Mesenchymal stem cell (in vitro differentiated cells and primary cell): ENCODE measurements around the gene METRNL.
A peak's percentile ranks its signal among the peaks of the same experiment; 100 is the strongest.

Experiments used
- DNase-seq: peaks from one replicate; pipeline ENCODE4 v3.0.0-alpha.2; 2013
- H2AFZ ChIP-seq: one replicate; pipeline ENCODE4 v1.6.1; 2013; ENCODE audit warnings: low read depth, mild to moderate bottlenecking, control low read depth, inconsistent platforms, low read length, moderate library complexity
- H2AK5ac ChIP-seq: 2 replicates; pipeline ENCODE4 v1.6.1; 2013; ENCODE audit warnings: low read length, moderate library complexity, mild to moderate bottlenecking, inconsistent platforms; ENCODE audit not compliant: severe bottlenecking
- H2BK120ac ChIP-seq: one replicate; pipeline ENCODE4 v1.6.1; 2013; ENCODE audit warnings: low read depth, mild to moderate bottlenecking, inconsistent platforms, low read length, moderate library complexity
- H2BK12ac ChIP-seq, 2 experiments: one replicate each; pipeline ENCODE4 v1.6.1; 2013; ENCODE audit warnings: inconsistent platforms in 2 of 2, low read length in 2 of 2, mild to moderate bottlenecking in 2 of 2, moderate library complexity in 2 of 2, control low read depth in 1 of 2
- H2BK15ac ChIP-seq: one replicate; pipeline ENCODE4 v1.6.1; 2013; ENCODE audit warnings: mild to moderate bottlenecking, low read depth, inconsistent platforms; ENCODE audit not compliant: poor library complexity, severe bottlenecking
- H2BK5ac ChIP-seq: 2 replicates; pipeline ENCODE4 v1.6.1; 2013; ENCODE audit warnings: low read depth, mild to moderate bottlenecking, low read length, control low read depth, inconsistent platforms; ENCODE audit not compliant: poor library complexity, severe bottlenecking
- H3K14ac ChIP-seq, 2 experiments: one replicate each; pipeline ENCODE4 v1.6.1; 2013; ENCODE audit warnings: inconsistent platforms in 2 of 2, low read length in 2 of 2, control low read depth in 1 of 2, mild to moderate bottlenecking in 1 of 2, moderate library complexity in 1 of 2
- H3K18ac ChIP-seq, 2 experiments: one replicate each; pipeline ENCODE4 v1.6.1; 2013; ENCODE audit warnings: inconsistent platforms in 2 of 2, low read length in 2 of 2, control low read depth in 1 of 2, low read depth in 1 of 2, mild to moderate bottlenecking in 1 of 2
- H3K23ac ChIP-seq, 2 experiments: one replicate each; pipeline ENCODE4 v1.6.1; 2013; ENCODE audit warnings: inconsistent platforms in 2 of 2, low read length in 2 of 2, mild to moderate bottlenecking in 2 of 2, moderate library complexity in 2 of 2, control low read depth in 1 of 2
- H3K27ac ChIP-seq: 2 replicates; pipeline ENCODE4 v1.5.1; 2013; ENCODE audit warnings: mild to moderate bottlenecking, moderate library complexity, low read length, control low read depth, inconsistent platforms; ENCODE audit not compliant: poor library complexity, severe bottlenecking
- H3K27me3 ChIP-seq, 2 experiments: 2 replicates each; pipeline versions ENCODE4 v1.6.1 to v1.7.0; 2013; ENCODE audit warnings: low read length in 2 of 2, mild to moderate bottlenecking in 2 of 2, moderate library complexity in 2 of 2, control low read depth in 1 of 2, inconsistent platforms in 1 of 2; ENCODE audit not compliant: control insufficient read depth in 1 of 2, insufficient read depth in 1 of 2
- H3K36me3 ChIP-seq, 2 experiments: 2 replicates each; pipeline versions ENCODE4 v1.6.1 to v1.7.0; 2013; ENCODE audit warnings: low read length in 2 of 2, control low read depth in 1 of 2, inconsistent platforms in 1 of 2, low read depth in 1 of 2, mild to moderate bottlenecking in 1 of 2; ENCODE audit not compliant: insufficient read depth in 2 of 2, control insufficient read depth in 1 of 2
- H3K4ac ChIP-seq, 2 experiments: one replicate each; pipeline ENCODE4 v1.6.1; 2013; ENCODE audit warnings: inconsistent platforms in 2 of 2, low read length in 2 of 2, mild to moderate bottlenecking in 2 of 2, moderate library complexity in 2 of 2, control low read depth in 1 of 2, low read depth in 1 of 2
- H3K4me1 ChIP-seq: 2 replicates; pipeline ENCODE4 v1.6.1; 2013; ENCODE audit warnings: low read depth, low read length, control low read depth; ENCODE audit not compliant: control insufficient read depth, insufficient read depth
- H3K4me2 ChIP-seq: 2 replicates; pipeline ENCODE4 v1.6.1; 2013; ENCODE audit warnings: low read length, mild to moderate bottlenecking, inconsistent platforms; ENCODE audit not compliant: poor library complexity, severe bottlenecking
- H3K4me3 ChIP-seq, 2 experiments: 2 replicates each; pipeline versions ENCODE4 v1.5.1 to v1.7.0; 2013; ENCODE audit warnings: low read length in 2 of 2, mild to moderate bottlenecking in 2 of 2, control low read depth in 1 of 2, low read depth in 1 of 2; ENCODE audit not compliant: insufficient read depth in 1 of 2
- H3K79me1 ChIP-seq: replicated peaks from 2 replicates; pipeline ENCODE4 v1.6.1; 2013; ENCODE audit warnings: mild to moderate bottlenecking, control low read depth, low read length, inconsistent platforms; ENCODE audit not compliant: poor library complexity, severe bottlenecking
- H3K9ac ChIP-seq: 2 replicates; pipeline ENCODE4 v1.7.0; 2013; ENCODE audit warnings: mild to moderate bottlenecking, low read length, moderate library complexity
- H3K9me3 ChIP-seq: 2 replicates; pipeline ENCODE4 v1.7.0; 2013; ENCODE audit warnings: mild to moderate bottlenecking, low read length; ENCODE audit not compliant: control insufficient read depth
- H4K8ac ChIP-seq: one replicate; pipeline ENCODE4 v1.6.1; 2013; ENCODE audit warnings: inconsistent platforms, mild to moderate bottlenecking, low read length, moderate library complexity
- H4K91ac ChIP-seq: one replicate; pipeline ENCODE4 v1.6.1; 2013; ENCODE audit warnings: mild to moderate bottlenecking, low read length, inconsistent platforms
- WGBS: methylation state at CpG from one replicate; pipeline ENCODE4 v1.1.7; 2013; ENCODE audit warnings: mixed read lengths; 5-methylcytosine and 5-hydroxymethylcytosine counted together

The METRNL gene

GRCh38 chr17:83061586-83061985 lies 17.8 kb upstream of the METRNL start:
- Histone ChIP-seq H3K9me3 (no peaks in the 10 kb centered on the region), H2BK120ac (no peak overlapping the region), H3K79me1 (no peaks in the 10 kb centered on the region), H2BK12ac (no peak overlapping the region), H3K4me2 (no peak overlapping the region), H4K8ac (no peak overlapping the region), H4K91ac (no peak overlapping the region), H3K27ac (no peak overlapping the region), H2BK5ac (no peak overlapping the region), H3K36me3 (no peaks in the 10 kb centered on the region), H2AK5ac (no peak overlapping the region), H3K18ac (no peak overlapping the region), H3K4me1 (peaks cover 17% of the 10 kb centered on the region), H3K27me3 (peaks cover 11 to 20% of the 10 kb centered on the region in 2 experiments), H2AFZ (no peak overlapping the region), H3K23ac (no peak overlapping the region), H3K9ac (no peak overlapping the region), H3K4me3 (no peak overlapping the region), H3K4ac (no peak overlapping the region), H3K14ac (no peak overlapping the region), H2BK15ac (no peak overlapping the region)
- DNase-seq = no peak
- WGBS = 94% methylated on average over 8 of the region's 8 CpGs

- Histone ChIP-seq H2AFZ (no peak overlapping the region), H3K9me3 (no peaks in the 10 kb centered on the region), H3K27ac (no peak overlapping the region), H3K14ac (no peak overlapping the region), H2BK5ac (no peak overlapping the region), H2AK5ac (no peak overlapping the region), H3K4me3 (no peak overlapping the region), H3K36me3 (no peaks in the 10 kb centered on the region), H3K4me1 (peaks cover 10% of the 10 kb centered on the region), H2BK15ac (no peak overlapping the region), H3K4ac (no peak overlapping the region), H3K18ac (no peak overlapping the region), H3K23ac (no peak overlapping the region), H4K91ac (no peak overlapping the region), H4K8ac (no peak overlapping the region), H3K4me2 (no peak overlapping the region), H3K9ac (no peak overlapping the region), H3K27me3 (peaks cover 11 to 20% of the 10 kb centered on the region in 2 experiments), H3K79me1 (no peaks in the 10 kb centered on the region), H2BK12ac (no peak overlapping the region), H2BK120ac (no peak overlapping the region)
- 84% methylated on average over 20 of the region's 24 CpGs for WGBS
- no peak for DNase-seq
Measured at GRCh38 chr17:83062011-83062817, 17.2 kb upstream of the METRNL start.

GRCh38 chr17:83062818-83063671 lies 16.4 kb upstream of the METRNL start:
- Histone ChIP-seq H4K91ac (peak overlapping the region; percentile 40), H3K9me3 (no peaks in the 10 kb centered on the region), H3K4me2 (no peak overlapping the region), H2BK120ac (no peak overlapping the region), H3K4me3 (no peak overlapping the region), H2AK5ac (no peak overlapping the region), H3K79me1 (no peaks in the 10 kb centered on the region), H4K8ac (no peak overlapping the region), H3K23ac (no peak overlapping the region), H3K14ac (no peak overlapping the region), H3K4ac (no peak overlapping the region), H3K18ac (no peak overlapping the region), H3K4me1 (peaks cover 7% of the 10 kb centered on the region), H2BK12ac (no peak overlapping the region), H3K36me3 (no peaks in the 10 kb centered on the region), H2BK5ac (no peak overlapping the region), H3K27ac (no peak overlapping the region), H2AFZ (no peak overlapping the region), H2BK15ac (no peak overlapping the region), H3K27me3 (peaks cover 11 to 20% of the 10 kb centered on the region in 2 experiments), H3K9ac (no peak overlapping the region)
- DNase-seq = no peak
- WGBS = 90% methylated on average over 26 of the region's 30 CpGs

GRCh38 chr17:83064021-83064731 lies 15.2 kb upstream of the METRNL start:
- no peaks in the 10 kb centered on the region for H3K79me1 ChIP-seq
- DNase-seq = no peak
- H4K8ac ChIP-seq = no peak overlapping the region
- peaks cover 5% of the 10 kb centered on the region for H3K4me1 ChIP-seq
- no peaks in the 10 kb centered on the region for H3K9me3 ChIP-seq
- H3K18ac ChIP-seq = no peak overlapping the region
- 83% methylated on average over 14 of the region's 18 CpGs for WGBS
- H3K14ac ChIP-seq = no peak overlapping the region
- no peak overlapping the region for H3K27ac ChIP-seq
- no peak overlapping the region for H3K9ac ChIP-seq
- H2BK120ac ChIP-seq = no peak overlapping the region
- no peaks in the 10 kb centered on the region for H3K36me3 ChIP-seq
- no peak overlapping the region for H4K91ac ChIP-seq
- H2BK15ac ChIP-seq = no peak overlapping the region
- no peak overlapping the region for H2AK5ac ChIP-seq
- no peak overlapping the region for H3K23ac ChIP-seq
- H2AFZ ChIP-seq = no peak overlapping the region
- no peak overlapping the region for H3K4ac ChIP-seq
- H3K4me2 ChIP-seq = no peak overlapping the region
- no peak overlapping the region for H3K4me3 ChIP-seq
- no peak overlapping the region for H2BK12ac ChIP-seq
- H2BK5ac ChIP-seq = no peak overlapping the region
- H3K27me3 ChIP-seq = peaks cover 11 to 20% of the 10 kb centered on the region in 2 experiments
